Activated CD8-positive, alpha-beta memory T cell treated with anti-CD3 and anti-CD28 coated beads, Interleukin-2, amount 50 U/mL, for 1 hour (primary cell): Measurements from ENCODE around the gene GAS2L2.
A peak's percentile ranks its signal among the peaks of the same experiment; 100 is the strongest.
"Not testable (repeated sequence)": the region's sequence is repeated elsewhere in the genome, so short reads cannot be mapped to it uniquely, and the experiment has no call there.

Experiments
- DNase-seq: peaks from one replicate; pipeline ENCODE4 v3.0.0-alpha.2; 2020; ENCODE audit errors: extremely low read depth

GAS2L2 gene

DNA sequence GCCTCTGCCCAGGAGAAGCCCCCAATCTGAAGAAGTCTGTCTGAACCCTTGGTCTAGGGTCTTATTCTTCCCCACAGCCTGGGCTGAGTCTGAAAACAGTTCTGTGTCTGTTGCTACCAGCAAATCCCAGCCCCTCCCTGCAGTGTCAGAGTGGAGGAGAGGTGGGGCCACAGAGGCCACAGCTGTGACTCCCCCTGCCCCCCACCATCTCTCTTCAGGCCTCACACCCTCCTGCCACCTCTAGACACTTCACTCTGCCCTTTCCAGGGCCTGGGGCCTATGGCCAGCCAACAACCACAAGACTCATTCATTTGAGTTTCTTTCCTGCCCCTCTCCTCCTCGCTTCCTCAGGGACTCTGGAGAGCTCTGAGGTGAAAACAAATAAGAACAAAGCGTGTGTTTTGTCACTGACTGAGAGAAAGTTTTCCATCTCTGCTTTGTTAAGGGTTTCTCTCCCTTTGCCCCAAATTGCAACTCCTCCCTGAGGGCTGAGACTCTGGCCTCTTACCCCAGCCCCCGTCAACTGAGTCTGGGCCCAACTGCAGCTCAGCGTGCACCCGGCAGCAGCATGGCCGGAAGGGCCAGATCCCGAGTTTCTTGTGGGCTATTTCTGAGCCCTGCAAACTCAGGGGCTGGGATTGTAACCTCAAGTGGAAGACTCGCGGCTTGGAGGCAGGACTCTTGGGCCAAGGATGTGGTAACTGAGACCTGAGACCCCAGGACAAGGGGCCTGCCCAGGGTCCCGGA, 20.8 kb upstream of the GAS2L2 start:
- DNase-seq, result no peak

DNA sequence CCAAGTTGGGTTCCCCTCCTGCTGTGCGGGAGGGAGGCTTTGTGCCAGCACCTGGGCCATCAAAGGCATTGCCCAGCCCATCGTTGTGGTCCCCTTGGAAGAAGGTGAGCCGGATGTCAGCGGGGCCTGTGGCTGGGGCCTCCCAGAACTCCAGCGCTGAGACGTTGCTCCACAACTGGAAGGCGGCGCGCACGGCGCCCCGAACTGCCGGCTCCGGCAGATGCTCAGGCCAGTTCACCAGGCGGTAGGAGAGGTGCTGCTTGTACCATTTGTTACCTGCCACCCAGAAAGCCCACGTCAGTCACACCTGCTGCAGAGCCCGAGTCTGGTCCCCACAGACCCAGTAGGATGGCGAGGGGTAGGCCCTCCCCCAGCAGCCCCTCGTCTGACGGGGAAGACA, 20.1 kb upstream of the GAS2L2 start:
- no peak for DNase-seq

DNA sequence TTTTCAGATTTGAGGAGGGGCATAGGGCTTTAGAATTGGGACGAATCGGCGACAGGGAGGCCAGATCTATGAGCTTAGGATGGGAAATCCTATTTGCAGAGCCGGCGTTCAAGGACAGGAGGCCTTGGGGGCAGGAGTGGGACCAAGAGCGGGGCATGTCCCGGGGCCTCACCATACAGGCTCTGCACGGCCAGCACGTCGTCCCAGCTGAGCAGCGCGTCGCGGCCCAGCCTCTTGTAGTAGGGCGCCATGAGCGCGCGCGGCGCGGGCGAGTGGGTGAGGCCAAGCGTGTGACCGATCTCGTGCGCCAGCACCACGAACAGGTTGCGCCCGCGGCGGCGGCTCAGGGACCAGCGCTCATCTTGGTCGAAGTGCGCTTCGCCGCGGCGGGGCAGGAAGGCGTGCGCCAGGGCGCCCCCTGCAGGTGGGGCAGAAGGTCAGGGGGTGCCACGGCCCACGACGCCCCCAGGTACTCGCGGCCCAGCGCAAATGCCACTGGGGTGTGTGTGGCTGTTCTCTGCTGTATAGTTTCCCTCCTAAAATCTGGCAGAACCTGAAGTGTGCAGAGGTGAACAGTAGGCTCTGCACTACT, 17.0 kb upstream of the GAS2L2 start:
- no peak for DNase-seq

DNA sequence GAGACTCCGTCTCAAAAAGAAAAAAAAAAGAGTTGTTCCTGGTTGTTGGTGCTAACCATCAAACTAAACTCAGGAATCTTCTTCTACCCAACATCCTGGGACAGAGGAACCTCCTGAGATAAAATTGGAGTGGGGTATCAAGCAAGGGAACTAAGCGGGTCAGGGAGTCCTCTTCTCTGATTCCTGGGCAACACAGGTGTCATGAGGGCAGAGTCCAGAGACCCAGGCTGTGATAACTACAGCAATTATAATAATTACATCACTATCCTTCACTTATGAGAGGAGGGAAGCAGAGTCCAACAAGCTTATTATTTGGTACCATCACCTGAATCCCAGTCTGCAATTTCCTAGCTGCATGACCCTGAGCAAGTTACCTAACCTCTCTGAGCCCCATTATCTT, 15.8 kb upstream of the GAS2L2 start:
- DNase-seq, result no peak

DNA sequence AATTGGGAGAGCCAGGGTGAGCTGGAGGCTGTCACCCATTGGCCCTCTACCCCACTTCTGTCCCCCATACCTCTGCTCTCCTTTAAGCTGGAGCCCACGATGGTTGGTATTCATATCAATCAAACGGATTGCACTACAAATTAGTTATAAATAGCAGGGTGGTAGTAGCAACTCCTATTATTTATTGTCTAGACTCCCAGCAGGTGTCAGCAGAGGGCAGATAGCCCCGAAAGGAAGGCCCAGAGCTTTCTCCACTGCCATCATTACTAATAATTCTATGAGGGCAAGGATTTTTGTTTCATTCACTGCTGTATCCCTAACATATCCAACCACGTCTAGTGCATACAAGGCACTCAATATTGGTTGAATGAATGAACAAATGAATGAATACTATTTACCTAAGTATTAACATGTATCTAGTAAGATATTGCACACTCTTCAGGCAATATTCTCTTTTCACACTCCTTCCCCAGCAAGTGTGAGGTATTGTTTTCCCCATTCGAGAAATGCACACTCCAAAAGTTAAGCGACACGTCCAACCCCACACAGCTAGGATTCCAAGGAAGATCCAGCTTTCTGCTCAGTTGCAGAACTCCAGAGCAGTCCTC, 14.0 kb upstream of the GAS2L2 start:
- no peak for DNase-seq

DNA sequence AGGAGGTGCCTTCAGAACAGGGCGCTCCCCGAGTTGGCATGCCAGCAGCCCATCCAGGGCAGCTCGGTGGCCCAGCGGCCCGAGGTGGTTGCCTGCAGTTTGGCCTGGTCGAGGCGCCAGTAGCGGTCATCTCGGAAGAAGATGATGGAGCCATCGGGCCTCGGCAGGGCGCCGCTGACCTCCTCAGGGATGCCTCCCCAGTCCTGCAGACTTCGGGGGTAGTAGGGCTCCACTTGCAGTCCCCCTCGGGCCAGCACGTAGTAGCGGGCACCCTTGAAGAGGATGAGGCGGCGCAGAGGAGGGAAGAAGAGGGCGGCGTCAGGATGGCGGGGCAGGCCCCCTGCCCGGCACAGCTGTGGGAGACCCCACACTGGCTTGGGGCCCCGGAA, 13.4 kb upstream of the GAS2L2 start:
- no peak for DNase-seq

DNA sequence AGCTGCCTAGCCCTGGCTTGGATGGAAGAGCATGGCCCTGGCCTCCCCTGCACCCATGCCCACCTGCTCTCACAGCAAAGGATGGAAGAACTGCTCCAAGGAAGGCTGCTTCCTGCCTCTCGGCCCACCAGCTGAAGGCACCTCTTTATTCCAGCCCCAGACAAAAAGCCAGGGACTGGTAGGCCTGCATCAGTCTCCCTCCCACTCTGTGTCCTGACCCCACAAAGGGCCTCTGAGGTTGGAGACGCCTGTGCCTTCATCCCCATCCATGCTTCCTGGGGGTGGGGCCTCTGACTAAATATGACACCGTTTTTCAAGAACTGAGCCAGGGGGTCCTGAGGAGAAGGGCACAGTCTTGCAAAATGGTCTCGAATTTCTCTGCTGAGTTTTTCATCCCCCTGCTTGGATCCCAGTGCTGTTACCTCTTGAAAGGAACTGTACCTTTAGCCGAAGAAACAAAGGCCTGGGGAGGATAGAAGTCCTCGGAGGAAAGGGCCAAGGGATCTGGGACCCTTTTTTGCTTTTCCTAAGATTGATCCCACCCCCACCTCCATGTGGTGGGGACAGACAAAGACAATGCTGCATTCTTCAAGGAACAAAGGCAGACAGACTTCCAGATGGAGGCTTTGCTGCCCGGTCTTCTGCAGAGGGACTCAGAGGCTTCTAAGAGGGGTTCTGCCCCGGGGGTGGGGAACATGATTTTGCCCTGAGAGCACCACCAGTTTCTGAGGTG, 12.9 kb upstream of the GAS2L2 start:
- no peak for DNase-seq

DNA sequence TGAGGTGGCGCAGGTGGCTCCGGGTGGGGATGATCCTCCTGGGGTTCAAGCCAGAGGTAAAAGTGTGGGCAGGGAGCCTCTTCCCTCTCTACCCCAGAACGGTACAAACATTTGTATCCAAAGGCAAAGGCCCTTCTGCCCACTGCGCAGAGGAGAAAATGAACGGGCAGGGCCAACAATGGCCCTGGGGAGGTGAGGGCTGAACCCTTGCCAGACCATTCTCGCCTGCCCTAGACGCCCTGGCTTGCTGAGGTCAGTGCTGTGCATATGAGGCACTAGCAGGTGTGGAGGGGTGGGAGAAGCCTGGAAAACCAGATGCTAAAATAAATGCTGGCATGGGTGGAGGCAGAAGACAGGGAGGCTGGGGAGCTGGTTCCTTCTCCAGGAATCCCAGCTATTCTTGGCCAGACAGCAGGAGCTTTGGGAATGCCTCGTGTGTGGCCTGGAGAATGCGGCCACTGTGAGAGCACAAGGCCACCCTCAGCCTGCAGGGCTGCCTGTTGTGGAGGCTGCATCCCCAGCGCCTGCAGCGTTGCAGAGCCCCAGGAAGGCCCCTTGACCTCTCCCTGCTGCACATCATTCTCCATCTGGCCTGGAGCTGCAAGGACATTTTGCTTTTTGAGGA, 12.2 kb upstream of the GAS2L2 start:
- DNase-seq, result no peak

DNA sequence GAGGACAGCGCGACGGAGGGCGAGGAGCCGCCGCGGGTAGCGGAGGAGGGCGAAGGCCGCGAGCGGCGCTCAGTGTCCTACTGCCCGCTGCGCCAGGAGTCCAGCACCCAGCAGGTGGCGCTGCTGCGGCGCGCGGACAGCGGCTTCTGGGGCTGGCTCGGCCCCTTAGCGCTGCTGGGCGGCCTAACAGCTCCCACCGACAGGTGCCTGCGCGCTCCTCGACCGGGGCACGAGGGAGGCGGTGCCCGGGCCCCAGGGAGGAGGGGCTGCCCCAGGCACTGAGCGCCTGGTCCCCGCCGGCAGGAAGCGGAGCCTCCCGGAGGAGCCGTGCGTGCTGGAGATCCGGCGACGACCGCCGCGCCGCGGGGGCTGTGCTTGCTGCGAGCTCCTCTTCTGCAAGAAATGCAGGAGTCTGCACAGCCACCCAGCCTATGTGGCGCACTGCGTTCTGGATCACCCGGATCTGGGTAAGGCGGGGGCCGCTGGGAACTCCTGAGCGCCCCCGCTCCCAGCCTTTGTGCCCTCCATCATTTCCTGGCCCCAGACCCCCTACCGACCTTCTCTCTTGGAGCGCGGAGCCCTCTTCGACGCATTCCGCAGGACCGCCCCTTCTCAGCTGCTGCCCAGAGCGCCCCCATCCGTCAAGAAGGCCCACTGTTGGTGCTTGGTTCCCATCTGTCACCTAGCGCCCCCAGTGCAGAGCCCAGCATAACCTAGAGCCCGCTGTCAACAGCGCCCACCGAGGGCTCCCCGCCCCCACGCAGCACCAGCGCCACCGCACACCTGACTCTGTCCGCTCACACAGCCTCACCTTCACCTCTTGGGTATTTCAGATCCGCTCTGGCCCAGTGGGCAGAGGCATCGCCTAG, 11.3 kb upstream of the GAS2L2 start:
- DNase-seq, result peak; percentile 55

DNA sequence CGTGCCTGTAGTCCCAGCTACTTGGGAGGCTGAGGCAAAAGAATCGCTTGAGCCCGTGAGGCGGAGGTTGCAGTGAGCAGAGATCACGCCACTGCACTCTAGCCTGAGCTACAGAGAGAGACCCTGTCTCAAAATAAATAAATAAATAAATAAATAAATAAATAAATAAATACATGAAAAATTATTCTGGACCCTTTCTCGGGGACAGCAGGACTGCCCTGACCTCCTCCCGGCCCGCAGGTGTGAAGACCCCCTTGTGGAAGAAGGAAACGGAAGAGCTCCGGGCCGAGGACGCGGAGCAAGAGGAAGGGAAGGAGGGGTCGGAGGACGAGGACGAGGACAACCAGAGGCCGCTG, 10.7 kb upstream of the GAS2L2 start:
- DNase-seq, result no peak

DNA sequence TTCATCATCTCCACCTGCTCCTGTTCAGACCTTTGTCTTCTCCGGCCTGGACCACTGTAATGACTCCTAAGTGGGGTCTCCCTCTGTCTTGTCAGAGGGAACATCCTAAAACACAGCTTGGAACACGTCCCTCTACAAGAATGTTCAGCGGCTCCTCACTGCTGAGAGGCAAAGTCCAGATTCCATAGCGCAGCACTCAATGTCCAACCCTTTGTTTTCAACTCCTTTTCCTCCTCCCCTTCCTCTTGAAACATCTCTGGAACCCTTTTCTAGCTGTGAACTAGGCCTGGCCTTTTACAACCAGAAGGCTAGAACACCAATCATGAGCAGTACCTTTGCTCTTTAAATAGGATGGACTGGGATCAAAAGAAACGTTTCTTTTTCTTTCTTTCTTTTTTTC, 8.6 kb upstream of the GAS2L2 start:
- no peak for DNase-seq

DNA sequence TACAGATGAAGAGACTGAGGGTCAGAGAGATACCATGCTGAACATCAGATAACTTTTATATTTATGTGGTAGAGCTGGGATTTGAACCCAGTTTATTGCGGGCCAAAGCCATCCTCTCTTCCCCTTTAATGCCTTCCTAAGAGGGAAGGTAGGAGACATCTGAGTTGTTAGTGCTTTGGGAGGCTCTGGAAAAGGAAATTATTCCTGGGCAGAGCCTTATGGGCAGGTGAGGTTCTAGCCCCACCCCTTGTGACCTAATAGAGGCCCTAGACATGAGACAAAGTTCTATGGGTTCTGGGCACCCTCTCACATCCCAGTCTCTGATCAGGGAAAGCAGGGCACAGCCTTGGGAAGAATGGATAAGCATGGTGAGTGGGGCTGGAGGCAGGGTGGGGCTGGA, 7.5 kb upstream of the GAS2L2 start, which contains the start of gene C17orf50:
C17orf50 (plus strand) TSS at position 301 of the 400 bp plus-strand sequence; CDS start at position 356, 55 bp downstream.
- DNase-seq, result no peak

DNA sequence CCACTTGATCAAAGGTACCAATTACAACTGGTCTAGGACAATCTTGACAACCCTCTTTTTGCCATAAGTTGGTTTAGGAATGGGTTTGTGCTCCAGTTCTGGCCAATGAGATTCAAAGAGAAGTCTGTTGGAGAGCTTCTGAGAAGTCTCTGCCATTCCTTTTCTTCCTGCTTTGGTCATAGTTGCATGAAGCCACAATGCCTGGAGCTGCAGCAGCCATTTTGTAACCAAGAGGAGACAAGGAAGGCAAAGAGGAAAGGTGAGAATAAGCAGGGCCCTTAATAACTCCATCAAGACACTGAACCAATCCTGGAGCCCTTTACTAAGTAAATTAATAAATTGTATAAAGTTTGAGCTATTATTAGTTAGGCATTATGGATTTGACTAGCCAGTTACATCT, 4.2 kb upstream of the GAS2L2 start:
- DNase-seq, result no peak

DNA sequence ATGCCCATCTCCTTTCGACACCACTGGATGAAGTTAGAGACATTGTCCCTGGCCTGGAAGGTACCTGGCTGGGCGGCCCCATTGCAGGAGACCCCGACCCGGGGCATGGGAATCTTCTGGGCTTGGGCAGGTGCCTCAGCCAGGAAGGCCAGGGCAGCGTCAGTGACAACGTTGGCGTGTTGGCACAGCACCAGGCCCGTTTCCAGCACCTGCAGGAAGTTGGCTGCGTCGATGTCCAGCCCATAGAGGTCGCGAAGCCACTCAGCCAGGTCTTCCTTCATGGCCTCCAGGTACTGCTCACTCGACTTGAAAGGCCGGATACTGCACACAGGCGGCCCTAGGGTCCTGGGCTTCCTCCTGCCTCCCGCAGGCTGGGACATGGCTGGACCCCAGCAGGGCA, 568 bp downstream of the GAS2L2 start:
- DNase-seq, result no peak

DNA sequence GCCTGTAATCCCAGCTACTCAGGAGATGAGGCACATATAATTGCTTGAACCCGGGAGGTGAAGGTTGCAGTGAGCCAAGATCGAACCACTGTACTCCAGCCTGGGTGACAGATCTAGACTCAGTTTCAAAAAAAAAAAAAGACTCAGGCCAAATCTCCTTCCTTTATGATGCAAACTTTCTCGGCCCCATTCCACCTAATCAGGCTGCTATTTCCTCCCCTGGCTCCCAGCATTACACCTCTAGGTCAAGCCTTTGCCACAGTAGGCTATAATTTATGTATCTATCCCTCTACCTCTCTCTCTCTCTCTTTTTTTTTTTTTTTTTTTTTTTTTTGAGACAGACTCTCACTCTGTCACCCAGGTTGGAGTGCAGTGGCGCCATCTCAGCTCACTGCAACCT, 1.5 kb downstream of the GAS2L2 start:
- DNase-seq, result not testable (repeated sequence)

DNA sequence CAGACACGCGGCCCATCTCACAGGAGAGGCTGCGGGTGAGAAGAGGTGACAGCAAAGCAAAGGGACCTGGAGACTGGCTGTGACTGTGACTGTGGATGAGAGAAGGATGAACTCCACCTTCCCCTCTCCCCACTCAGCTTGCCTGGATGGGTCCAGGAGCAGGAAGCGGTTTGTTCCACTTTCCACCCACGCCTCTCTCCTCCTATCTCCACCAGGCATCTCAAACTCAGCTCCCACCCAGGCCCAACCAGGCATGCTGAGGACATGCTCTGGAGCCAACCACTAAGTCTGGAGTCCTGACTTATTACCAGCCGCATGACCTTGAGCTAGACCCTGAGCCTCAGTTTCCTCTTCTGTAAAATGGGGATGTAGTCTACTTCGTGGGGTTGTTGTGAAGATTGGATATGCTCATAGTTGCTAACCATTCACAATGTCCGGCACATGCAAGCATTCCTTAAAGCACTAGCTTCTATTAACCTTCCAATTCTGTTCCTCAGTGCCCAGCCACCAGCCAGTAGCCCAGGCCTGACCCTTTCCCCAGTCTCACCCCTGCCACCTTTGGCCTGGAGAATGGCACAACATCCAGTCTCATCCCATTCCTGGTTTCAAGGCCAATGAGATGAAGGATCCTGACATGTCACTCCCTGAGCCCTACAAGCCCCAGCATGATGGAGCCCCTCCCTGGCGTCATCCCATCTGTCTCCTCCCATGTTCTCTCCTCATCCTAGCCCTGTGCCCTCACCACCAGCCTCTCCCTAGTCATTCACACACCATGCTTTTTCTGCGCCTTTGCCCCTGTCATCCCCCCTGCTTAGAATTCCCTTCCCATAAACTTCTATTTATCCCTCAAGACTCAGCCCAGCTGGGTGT, 2.3 kb downstream of the GAS2L2 start:
- no peak for DNase-seq

DNA sequence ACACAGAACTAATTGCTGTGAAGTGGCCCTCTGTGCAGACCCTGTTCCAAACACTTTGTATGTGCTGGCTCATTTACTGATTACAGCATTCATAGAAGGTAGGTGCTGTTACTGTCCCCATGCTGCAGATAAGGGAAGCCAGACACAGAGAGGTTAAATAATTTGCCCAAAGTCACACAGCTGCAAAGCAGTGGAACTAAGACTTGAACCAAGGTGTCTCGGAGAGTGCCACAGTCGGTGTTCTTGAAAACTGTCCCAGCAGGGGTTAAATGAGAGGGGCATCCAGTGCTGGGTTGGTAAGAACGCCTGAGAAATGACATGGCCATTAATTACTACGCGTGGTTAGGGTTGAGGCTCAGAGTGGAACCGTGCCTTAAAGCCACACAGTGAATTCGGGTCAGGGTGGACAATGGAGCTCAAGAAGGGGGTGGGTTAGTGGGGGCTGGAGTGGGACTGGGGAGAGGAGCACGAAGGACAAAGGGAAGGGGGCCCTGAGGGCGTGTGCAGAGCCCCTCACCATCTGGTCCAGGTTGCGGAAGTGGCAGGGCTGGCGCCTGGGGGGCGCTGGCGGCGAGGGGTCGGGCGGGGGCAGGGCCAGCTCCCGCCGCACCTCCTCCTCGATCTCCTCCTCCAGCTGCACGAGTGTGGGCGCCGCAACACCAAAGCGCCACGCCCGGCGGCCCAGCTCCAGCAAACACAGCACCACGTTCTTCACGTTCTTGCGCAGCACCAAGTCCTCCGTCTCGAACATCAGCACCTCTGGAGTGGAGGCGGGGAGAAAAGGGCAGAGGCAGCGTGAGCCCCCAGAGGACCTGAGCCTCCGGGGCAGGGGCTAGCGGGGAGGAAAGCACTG, 3.3 kb downstream of the GAS2L2 start:
- DNase-seq, result no peak

DNA sequence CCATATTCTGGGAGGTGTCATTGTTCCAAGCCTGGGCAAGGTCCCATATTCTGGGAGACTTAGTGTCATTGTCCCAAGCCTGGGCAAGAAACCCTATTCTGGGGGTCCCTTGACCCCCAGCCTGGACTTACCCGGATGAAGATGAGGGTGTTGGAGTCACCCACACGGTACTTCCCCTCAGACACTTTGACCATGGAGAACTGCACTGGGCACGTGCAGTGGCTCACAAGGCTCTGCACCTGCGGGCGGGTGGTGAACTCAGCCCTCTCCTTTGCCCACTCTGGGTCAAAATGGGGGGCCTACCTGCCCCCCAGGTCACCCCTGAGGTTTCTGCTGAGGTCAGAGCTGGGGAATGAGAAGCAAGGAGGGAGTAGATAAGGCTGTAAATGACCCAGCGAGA, 4.1 kb downstream of the GAS2L2 start:
- DNase-seq, result no peak

DNA sequence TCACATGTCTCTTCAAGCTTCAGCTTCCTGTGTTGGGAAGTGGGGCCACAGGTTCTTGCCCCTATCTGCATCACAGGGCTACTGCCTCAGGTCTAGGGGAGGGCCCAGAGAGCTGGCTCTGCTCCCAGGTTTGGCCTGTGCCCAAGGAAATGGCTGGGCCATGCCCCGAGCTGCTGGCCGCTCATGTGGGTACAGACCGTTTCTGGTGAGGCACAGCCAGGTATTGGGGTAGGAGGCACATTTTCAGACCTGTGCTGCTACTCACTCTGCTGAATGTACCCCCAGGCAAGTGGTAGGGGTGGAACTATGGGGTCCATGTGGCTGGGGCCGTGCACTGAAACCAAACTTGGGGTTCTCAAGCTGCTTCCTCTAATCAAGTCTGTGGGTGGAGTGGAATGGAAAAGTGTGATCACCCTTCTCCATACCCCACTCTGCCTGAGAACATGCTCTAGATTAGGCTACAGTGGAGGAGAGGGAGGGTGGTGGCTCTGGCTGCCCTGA, 4.6 kb downstream of the GAS2L2 start:
- no peak for DNase-seq
